Immature natural killer cell (primary cell): ENCODE results near the gene CABYR. TPM values are rescaled to one million over a fixed set of nuclear protein-coding genes. Genes with fewer than 3 reads are reported as not detected.

Source experiments
- DNase-seq, 3 donors: peaks; one replicate each; pipeline ENCODE4 v3.0.0; 2022; ENCODE audit warnings: mixed read lengths in 1 of 3
- H3K27ac Mint-ChIP-seq, 6 donors: one replicate each; pipeline ENCODE4 v1.8.0; 2020; ENCODE audit warnings: mixed read lengths in 6 of 6, mild to moderate bottlenecking in 5 of 6, inconsistent platforms in 4 of 6, moderate library complexity in 3 of 6
- H3K27me3 Mint-ChIP-seq, 3 donors: one replicate each; pipeline ENCODE4 v1.8.0; 2020 to 2021; ENCODE audit warnings: low read depth in 3 of 3, mild to moderate bottlenecking in 3 of 3, mixed read lengths in 3 of 3, moderate library complexity in 3 of 3, inconsistent platforms in 1 of 3
- H3K36me3 Mint-ChIP-seq, 3 donors: one replicate each; pipeline ENCODE4 v1.8.0; 2020; ENCODE audit warnings: mixed read lengths in 3 of 3, inconsistent platforms in 2 of 3, mild to moderate bottlenecking in 2 of 3
- H3K4me1 Mint-ChIP-seq, 2 donors: one replicate each; pipeline ENCODE4 v1.8.0; 2020; ENCODE audit warnings: inconsistent platforms in 2 of 2, mild to moderate bottlenecking in 2 of 2, mixed read lengths in 2 of 2, moderate library complexity in 1 of 2
- H3K4me3 Mint-ChIP-seq, 5 donors: one replicate each; pipeline ENCODE4 v1.8.0; 2020; ENCODE audit warnings: mild to moderate bottlenecking in 5 of 5, mixed read lengths in 5 of 5, inconsistent platforms in 3 of 5, moderate library complexity in 3 of 5
- H3K9me3 Mint-ChIP-seq, 6 donors: one replicate each; pipeline ENCODE4 v1.8.0; 2020; ENCODE audit warnings: mild to moderate bottlenecking in 6 of 6, mixed read lengths in 6 of 6, inconsistent platforms in 4 of 6, moderate library complexity in 3 of 6
- polyA plus RNA-seq, 3 donors: library from polyadenylated mRNA; unstranded; fragments of 300-500 nt; fragmentation: Illumina TruSeq; gene quantifications; one replicate each; pipeline ENCODE4 v1.2.3, GENCODE V29; 2021

Gene CABYR
- polyA plus RNA-seq, 3 donors from 2014 or later: not detected

- Mint-ChIP-seq H3K27me3 (peaks cover 0 to 2% (median 0%) of the 10 kb centered on the region in 3 donors), H3K36me3 (peaks cover 7 to 34% (median 12%) of the 10 kb centered on the region in 3 donors), H3K4me1 (peaks cover 34 to 54% of the 10 kb centered on the region in 2 donors), H3K27ac (peak overlapping the region; percentile 9 to 82 (median 66)), H3K4me3 (peak overlapping the region in 4 of 5 donors; percentile 7 to 12 (median 9)), H3K9me3 (no peaks in the 10 kb centered on the region)
- peak in 2 of 3 donors; percentile 5 to 14 for DNase-seq
Observed at GRCh38 chr18:24114924-24115549, 23.8 kb upstream of the CABYR start.

GRCh38 chr18:24115628-24116027, 23.2 kb upstream of the CABYR start:
- Mint-ChIP-seq H3K4me1 (peaks cover 34 to 54% of the 10 kb centered on the region in 2 donors), H3K27me3 (peaks cover 0 to 2% (median 0%) of the 10 kb centered on the region in 3 donors), H3K4me3 (peak overlapping the region in 2 of 5 donors; percentile 7 to 34), H3K9me3 (no peaks in the 10 kb centered on the region), H3K36me3 (peaks cover 10 to 36% (median 14%) of the 10 kb centered on the region in 3 donors), H3K27ac (peak overlapping the region; percentile 9 to 82 (median 66))
- DNase-seq: no peak

DNA sequence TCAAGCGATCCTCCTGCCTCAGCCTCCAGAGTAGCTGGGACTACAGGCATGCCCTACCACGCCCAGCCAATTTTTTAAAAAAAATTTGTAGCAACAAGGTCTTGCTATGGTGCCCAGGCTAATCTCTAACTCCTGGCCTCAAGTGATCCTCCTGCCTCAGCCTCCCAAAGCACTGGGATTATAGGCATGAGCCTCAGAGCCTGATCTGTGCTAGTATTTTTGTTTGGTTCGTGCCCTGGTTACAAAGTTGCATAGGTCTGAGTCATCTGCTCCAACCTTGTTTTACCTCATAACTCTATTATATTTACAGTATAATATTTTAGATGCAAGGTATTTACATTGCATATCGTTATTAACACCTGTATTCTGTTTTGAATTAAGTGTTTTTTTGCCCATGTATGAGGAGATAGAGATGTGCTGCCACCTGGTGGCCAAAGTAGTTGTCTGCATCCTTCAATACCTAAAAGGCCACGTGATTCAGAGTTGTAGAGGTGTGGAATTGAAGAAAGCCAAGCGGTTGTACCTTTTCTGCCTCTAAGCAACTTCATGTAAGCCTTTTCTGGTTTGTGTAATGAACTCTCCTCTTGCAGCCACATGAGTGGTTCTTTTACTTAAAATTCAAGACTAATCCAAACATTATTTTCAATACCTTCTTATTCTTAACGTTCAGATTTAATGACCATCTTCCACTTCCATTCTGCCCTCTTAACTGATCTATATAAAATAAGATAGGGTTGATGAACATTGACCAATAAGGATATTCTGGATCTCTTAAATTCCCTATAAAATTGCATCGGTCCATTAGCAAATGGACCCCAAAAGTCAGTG, 19.9 kb upstream of the CABYR start:
- peaks cover 23 to 36% of the 10 kb centered on the region in 2 donors for H3K4me1 Mint-ChIP-seq
- peaks cover 22 to 36% (median 24%) of the 10 kb centered on the region in 3 donors for H3K36me3 Mint-ChIP-seq

DNA sequence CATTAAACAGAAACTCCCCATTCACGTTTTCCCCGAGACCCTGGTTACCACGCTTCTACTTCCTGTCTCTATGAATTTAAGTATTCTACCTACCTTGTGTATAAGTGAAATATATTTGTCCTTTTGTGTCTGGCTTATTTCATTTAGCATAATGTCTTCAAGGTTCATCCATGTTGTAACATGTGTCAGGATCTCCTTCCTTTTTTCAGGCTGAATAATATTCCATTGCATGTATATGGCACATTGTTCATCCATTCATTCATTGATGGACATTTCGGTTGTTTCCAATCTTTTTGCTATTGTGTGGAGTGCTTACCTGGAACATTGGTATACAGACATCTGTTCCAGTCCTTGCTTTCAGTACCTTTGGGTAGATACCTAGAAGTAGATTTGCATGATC, 18.2 kb upstream of the CABYR start:
- H3K27me3 Mint-ChIP-seq: peaks cover 0 to 2% (median 2%) of the 10 kb centered on the region in 3 donors
- no peak overlapping the region for H3K4me3 Mint-ChIP-seq
- no peak for DNase-seq
- H3K27ac Mint-ChIP-seq: no peak overlapping the region
- H3K9me3 Mint-ChIP-seq: no peaks in the 10 kb centered on the region
- peaks cover 21 to 47% (median 34%) of the 10 kb centered on the region in 3 donors for H3K36me3 Mint-ChIP-seq
- H3K4me1 Mint-ChIP-seq: peaks cover 6 to 18% of the 10 kb centered on the region in 2 donors

More for the DNA sequence above, 19.9 kb upstream of the CABYR start:
- Mint-ChIP-seq H3K27ac (peak overlapping the region in 1 of 6 donors; percentile 76), H3K27me3 (peaks cover 0 to 2% (median 2%) of the 10 kb centered on the region in 3 donors), H3K9me3 (no peaks in the 10 kb centered on the region), H3K4me3 (no peak overlapping the region)
- DNase-seq: peak; percentile 60 to 71 (median 61)

GRCh38 chr18:24121625-24122024, 17.2 kb upstream of the CABYR start:
- Mint-ChIP-seq H3K36me3 (peaks cover 20 to 52% (median 34%) of the 10 kb centered on the region in 3 donors), H3K9me3 (no peaks in the 10 kb centered on the region), H3K27ac (no peak overlapping the region), H3K4me1 (peaks cover 0 to 9% of the 10 kb centered on the region in 2 donors), H3K27me3 (peaks cover 0 to 2% (median 2%) of the 10 kb centered on the region in 3 donors), H3K4me3 (no peak overlapping the region)
- no peak for DNase-seq

DNA sequence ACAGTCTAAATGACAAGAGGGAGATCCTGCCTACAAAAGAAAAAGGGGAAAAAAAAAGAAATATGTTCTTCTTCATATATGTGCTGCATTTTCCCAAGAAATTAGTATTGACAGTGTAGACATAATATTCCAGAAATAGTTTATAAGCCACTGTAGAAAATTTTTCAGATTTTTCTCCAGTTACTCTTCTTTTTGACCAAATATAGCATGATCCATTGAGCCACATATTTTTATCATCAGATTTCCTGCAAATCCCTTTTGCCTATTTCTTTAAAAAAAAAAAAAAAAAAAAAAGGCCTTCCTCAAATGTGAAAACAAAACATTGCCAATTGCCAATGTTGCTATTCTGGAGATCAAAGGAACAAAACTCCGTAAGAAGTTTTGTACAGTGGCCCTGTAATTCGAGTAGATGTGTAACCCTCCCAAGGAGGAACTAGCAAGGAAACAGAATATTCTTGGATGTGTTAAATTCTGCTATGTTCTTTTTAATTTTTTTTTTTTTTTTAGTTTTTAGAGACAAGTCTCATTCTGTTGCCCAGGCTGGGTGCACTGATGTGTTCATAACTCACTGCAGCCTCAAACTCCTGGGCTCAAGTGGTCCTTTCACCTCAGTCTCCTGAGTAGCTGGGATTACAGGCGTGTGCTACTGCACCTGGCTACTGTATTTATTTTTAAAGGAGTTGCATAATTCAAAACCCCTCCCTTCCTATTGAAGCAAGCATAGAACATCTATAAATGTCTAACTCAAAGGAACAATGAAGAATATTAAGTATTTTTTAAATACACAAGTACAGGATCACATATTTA, 12.5 kb upstream of the CABYR start:
- Mint-ChIP-seq H3K27ac (no peak overlapping the region), H3K4me3 (no peak overlapping the region), H3K9me3 (no peaks in the 10 kb centered on the region), H3K27me3 (peaks cover 0 to 3% (median 0%) of the 10 kb centered on the region in 3 donors), H3K36me3 (peaks cover 30 to 57% (median 41%) of the 10 kb centered on the region in 3 donors), H3K4me1 (no peaks in the 10 kb centered on the region)
- no peak for DNase-seq

GRCh38 chr18:24127735-24128134, 11.1 kb upstream of the CABYR start:
- peaks cover 0 to 2% (median 0%) of the 10 kb centered on the region in 3 donors for H3K27me3 Mint-ChIP-seq
- H3K9me3 Mint-ChIP-seq: no peaks in the 10 kb centered on the region
- DNase-seq: no peak
- peaks cover 29 to 64% (median 43%) of the 10 kb centered on the region in 3 donors for H3K36me3 Mint-ChIP-seq
- no peaks in the 10 kb centered on the region for H3K4me1 Mint-ChIP-seq
- H3K4me3 Mint-ChIP-seq: no peak overlapping the region
- peak overlapping the region in 2 of 6 donors; percentile 0 to 8 for H3K27ac Mint-ChIP-seq

GRCh38 chr18:24128700-24129099, 10.2 kb upstream of the CABYR start:
- peaks cover 28 to 68% (median 45%) of the 10 kb centered on the region in 3 donors for H3K36me3 Mint-ChIP-seq
- H3K27ac Mint-ChIP-seq: no peak overlapping the region
- H3K4me1 Mint-ChIP-seq: no peaks in the 10 kb centered on the region
- H3K4me3 Mint-ChIP-seq: no peak overlapping the region
- no peaks in the 10 kb centered on the region for H3K9me3 Mint-ChIP-seq
- H3K27me3 Mint-ChIP-seq: peaks cover 0 to 2% (median 0%) of the 10 kb centered on the region in 3 donors
- no peak for DNase-seq

GRCh38 chr18:24130494-24130893, 8.4 kb upstream of the CABYR start:
- Mint-ChIP-seq H3K4me3 (no peak overlapping the region), H3K27me3 (peaks cover 0 to 2% (median 0%) of the 10 kb centered on the region in 3 donors), H3K9me3 (no peaks in the 10 kb centered on the region), H3K27ac (no peak overlapping the region), H3K4me1 (peaks cover 0 to 4% of the 10 kb centered on the region in 2 donors), H3K36me3 (peaks cover 27 to 56% (median 43%) of the 10 kb centered on the region in 3 donors)
- DNase-seq: no peak

GRCh38 chr18:24136967-24137373, 1.9 kb upstream of the CABYR start:
- Mint-ChIP-seq H3K4me3 (peak overlapping the region in 2 of 5 donors; percentile 1 to 33), H3K9me3 (no peaks in the 10 kb centered on the region), H3K27ac (peak overlapping the region in 2 of 6 donors; percentile 4 to 27), H3K4me1 (peaks cover 16 to 37% of the 10 kb centered on the region in 2 donors), H3K36me3 (peaks cover 15 to 29% (median 20%) of the 10 kb centered on the region in 3 donors), H3K27me3 (peaks cover 3 to 19% (median 10%) of the 10 kb centered on the region in 3 donors)
- no peak for DNase-seq

DNA sequence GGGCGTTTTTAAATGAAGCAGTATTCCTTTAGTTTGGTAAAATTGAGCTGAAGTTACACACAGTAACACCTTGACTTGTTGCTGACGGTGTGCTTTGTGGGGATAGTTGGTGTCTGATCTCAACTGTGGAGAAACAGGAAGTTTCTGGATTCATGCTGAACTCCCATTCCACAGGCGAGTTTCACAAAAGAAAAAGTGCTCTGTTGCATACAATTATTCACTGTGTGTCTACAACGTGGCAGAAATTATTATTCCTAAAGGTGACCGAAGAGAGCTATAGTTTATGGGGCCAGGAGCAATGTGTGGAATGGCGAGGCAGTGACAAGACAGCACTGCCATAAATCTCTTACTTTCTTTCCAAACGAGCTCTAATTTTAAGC, 463 bp upstream of the CABYR start:
- Mint-ChIP-seq H3K36me3 (peaks cover 7 to 14% (median 11%) of the 10 kb centered on the region in 3 donors), H3K4me3 (peak overlapping the region; percentile 86 to 90 (median 88))
- no peak for DNase-seq

DNA sequence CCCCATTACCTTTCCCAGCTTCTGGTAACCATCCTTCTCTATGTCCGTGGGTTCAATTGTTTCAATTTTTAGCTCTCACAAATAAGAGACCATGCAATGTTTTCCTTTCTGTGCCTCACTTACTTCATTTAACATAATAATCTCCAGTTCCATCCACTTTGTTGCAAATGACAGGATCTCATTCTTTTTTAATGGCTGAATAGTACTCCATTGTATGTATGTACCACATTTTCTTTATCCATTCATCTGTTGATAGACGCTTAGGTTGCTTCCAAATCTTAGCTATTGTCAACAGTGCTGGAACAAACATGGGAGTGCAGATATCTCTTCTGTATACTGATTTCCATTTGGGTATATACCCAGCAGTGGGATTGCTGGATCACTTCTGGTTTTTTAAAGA, 1.8 kb downstream of the CABYR start:
- peaks cover 5 to 33% (median 16%) of the 10 kb centered on the region in 3 donors for H3K27me3 Mint-ChIP-seq
- H3K4me3 Mint-ChIP-seq: peak overlapping the region in 3 of 5 donors; percentile 18 to 55 (median 19)
- H3K9me3 Mint-ChIP-seq: no peaks in the 10 kb centered on the region
- peaks cover 0 to 5% (median 3%) of the 10 kb centered on the region in 3 donors for H3K36me3 Mint-ChIP-seq
- H3K4me1 Mint-ChIP-seq: peaks cover 16 to 31% of the 10 kb centered on the region in 2 donors
- DNase-seq: no peak
- H3K27ac Mint-ChIP-seq: no peak overlapping the region

More for the DNA sequence above, 463 bp upstream of the CABYR start:
- peaks cover 16 to 37% of the 10 kb centered on the region in 2 donors for H3K4me1 Mint-ChIP-seq
- H3K27me3 Mint-ChIP-seq: peaks cover 3 to 28% (median 11%) of the 10 kb centered on the region in 3 donors
- H3K27ac Mint-ChIP-seq: peak overlapping the region in 2 of 6 donors; percentile 59 to 71
- H3K9me3 Mint-ChIP-seq: no peaks in the 10 kb centered on the region

DNA sequence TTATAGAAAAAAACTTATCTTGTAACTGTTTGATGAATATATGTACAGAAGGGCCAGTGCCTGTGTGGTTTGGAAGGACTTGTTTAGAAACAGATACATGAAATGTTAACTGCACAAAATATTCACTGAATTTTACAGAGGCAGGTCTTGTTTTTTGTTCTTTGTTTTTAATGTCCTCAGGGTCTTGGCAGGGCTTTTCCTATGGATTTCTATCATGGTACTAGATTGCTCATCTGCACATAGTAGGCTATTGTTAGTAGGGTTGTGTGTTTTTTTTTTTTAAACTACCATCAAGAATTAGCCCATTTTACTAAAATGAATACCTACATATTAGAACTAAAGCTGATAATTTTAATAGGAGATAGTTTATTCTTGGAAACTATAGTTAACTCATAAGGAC, 3.5 kb downstream of the CABYR start:
- no peak for DNase-seq
- Mint-ChIP-seq H3K4me3 (no peak overlapping the region), H3K27ac (no peak overlapping the region), H3K27me3 (peaks cover 5 to 33% (median 16%) of the 10 kb centered on the region in 3 donors), H3K4me1 (peaks cover 13 to 21% of the 10 kb centered on the region in 2 donors), H3K9me3 (no peaks in the 10 kb centered on the region), H3K36me3 (peaks cover 0 to 3% (median 0%) of the 10 kb centered on the region in 3 donors)
